Measurements from ENCODE around the gene DNM1. TPM values are rescaled to one million over a fixed set of nuclear protein-coding genes. Genes with fewer than 3 reads are reported as not detected.

Gene DNM1
- total RNA-seq, 2 experiments from 2014 or later = 0.36 to 0.59 TPM

DNA sequence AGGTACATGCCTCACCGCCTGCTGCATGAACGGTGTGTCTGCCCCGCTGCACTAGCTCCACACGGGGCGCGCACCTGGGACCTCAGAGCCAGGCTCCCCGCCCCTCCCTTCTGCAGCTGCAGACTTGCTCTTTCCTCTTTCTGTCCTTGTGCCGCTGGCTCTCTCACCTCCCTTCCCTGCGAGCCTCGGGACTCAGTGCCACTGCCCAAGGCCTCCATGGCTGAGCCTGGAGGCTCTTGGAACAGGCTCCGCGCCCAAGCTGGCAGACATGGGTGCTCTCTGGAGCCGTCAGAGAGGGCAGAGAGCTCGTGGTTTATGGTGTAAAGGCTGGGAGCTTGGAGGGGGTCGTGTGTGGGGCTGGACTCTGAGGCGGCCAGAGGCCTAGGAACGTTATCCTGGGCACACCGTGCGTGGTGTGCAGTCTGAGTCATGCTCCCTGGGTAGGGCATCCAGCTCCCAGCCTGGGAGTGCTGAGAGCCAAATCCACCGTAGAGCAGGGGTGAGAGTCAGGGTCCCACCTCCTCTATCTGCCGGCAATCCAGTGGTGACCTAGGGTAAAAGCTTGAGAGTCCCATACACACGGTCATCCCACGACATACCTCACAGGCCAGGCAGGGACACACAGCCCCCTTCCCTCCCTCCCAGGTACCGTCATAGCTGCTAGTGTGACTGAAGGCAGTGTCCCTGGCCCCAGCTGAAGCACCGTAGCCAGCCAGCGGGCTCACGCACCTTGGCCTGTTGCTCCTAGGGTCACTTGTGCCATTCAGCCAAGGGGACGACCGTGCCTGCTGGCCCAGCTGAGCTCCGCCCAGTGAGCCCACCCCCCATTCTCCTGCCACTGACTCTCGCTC lies 50.2 kb downstream of the DNM1 start:
- no peaks in the 10 kb centered on the region for H3K9me3 Mint-ChIP-seq
- H3K4me3 Mint-ChIP-seq = no peak overlapping the region
- DNase-seq (no peak), ATAC-seq (no peak)
- POLR2A ChIA-PET = interaction anchor here (1.1 kb wide), 1 partner anchor 72 kb away, joined by 3 read pairs; no protein-coding TSS in a partner anchor
- no peak overlapping the region for H3K27ac Mint-ChIP-seq
- intact Hi-C loops (cut with micrococcal nuclease) = no loop called here
- CTCF ChIA-PET = interaction anchor here (1.1 to 3.9 kb wide), 6 partner anchors 9 to 136 kb away, joined by 3 to 19 read pairs (median 4); no protein-coding TSS in a partner anchor
- peaks cover 5% of the 10 kb centered on the region for H3K27me3 Mint-ChIP-seq
- H3K4me1 Mint-ChIP-seq (ENCODE audit: low read depth) = peaks cover 12% of the 10 kb centered on the region
- TF ChIP-seq, protein P1, sequence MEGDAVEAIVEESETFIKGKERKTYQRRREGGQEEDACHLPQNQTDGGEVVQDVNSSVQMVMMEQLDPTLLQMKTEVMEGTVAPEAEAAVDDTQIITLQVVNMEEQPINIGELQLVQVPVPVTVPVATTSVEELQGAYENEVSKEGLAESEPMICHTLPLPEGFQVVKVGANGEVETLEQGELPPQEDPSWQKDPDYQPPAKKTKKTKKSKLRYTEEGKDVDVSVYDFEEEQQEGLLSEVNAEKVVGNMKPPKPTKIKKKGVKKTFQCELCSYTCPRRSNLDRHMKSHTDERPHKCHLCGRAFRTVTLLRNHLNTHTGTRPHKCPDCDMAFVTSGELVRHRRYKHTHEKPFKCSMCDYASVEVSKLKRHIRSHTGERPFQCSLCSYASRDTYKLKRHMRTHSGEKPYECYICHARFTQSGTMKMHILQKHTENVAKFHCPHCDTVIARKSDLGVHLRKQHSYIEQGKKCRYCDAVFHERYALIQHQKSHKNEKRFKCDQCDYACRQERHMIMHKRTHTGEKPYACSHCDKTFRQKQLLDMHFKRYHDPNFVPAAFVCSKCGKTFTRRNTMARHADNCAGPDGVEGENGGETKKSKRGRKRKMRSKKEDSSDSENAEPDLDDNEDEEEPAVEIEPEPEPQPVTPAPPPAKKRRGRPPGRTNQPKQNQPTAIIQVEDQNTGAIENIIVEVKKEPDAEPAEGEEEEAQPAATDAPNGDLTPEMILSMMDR (IDR thresholded peaks at IDR 0.05) = no peak
- peaks cover 3% of the 10 kb centered on the region for H3K36me3 Mint-ChIP-seq (ENCODE audit: low read depth)

DNA sequence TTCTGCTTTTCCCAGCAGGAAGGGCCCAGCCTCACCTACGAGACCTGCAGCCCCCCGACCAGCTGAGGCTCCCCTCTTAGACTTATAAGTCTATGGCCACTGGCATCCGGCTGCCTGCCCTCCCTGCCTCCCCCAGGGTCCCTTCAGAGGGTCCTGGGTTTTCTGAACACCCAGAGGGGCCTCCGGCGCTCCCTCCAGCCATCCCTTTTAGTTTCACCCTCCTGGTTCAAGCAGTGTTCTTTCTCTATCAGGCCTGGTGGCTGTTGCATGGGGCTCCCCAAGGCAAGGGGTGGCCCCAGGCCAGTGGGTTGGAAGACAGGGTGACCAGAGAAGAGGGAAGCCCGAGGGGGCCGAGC lies 50.8 kb downstream of the DNM1 start:
- ATAC-seq = no peak
- DNase-seq = no peak
- TF ChIP-seq, protein P1 (IDR thresholded peaks at IDR 0.05) = no peak
- Mint-ChIP-seq H3K27me3 (peaks cover 5% of the 10 kb centered on the region), H3K9me3 (no peaks in the 10 kb centered on the region), H3K4me3 (no peak overlapping the region), H3K4me1 (ENCODE audit: low read depth) (peaks cover 12% of the 10 kb centered on the region), H3K27ac (no peak overlapping the region), H3K36me3 (ENCODE audit: low read depth) (peaks cover 3% of the 10 kb centered on the region)
- POLR2A ChIA-PET = interaction anchor here (0.8 kb wide), 1 partner anchor 67 kb away, joined by 3 read pairs; no protein-coding TSS in a partner anchor
- intact Hi-C loops (cut with micrococcal nuclease) = no loop called here
- CTCF ChIA-PET = interaction anchor here (1.1 to 3.9 kb wide), 5 partner anchors 8 to 108 kb away, joined by 4 to 19 read pairs (median 7); no protein-coding TSS in a partner anchor

DNA sequence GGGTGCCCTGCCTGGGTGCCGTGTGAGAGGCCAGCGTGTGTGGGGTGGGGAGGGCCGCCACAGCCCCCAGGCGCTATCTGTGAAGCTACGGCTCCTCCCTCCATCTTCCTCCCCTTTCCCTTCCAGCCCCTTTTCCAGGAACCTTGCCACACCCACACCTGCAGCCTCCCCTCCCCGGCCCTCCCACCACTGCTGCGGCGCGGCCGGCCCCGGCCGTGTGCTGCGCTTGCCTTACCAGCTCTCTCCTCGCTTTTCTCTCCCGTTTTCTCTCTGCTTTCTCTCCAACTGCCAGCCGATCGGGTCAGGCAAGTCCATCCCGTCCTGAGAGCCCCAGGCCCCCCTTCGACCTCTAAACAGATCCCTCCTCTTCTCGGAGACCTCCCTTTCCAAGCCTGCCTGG lies 51.2 kb downstream of the DNM1 start:
- CTCF ChIA-PET = interaction anchor here (0.9 to 3.9 kb wide), 10 partner anchors 9 to 184 kb away, joined by 3 to 19 read pairs (median 4); partner anchors contain the start of genes GOLGA2 and SWI5
- H3K27ac Mint-ChIP-seq = no peak overlapping the region

DNA sequence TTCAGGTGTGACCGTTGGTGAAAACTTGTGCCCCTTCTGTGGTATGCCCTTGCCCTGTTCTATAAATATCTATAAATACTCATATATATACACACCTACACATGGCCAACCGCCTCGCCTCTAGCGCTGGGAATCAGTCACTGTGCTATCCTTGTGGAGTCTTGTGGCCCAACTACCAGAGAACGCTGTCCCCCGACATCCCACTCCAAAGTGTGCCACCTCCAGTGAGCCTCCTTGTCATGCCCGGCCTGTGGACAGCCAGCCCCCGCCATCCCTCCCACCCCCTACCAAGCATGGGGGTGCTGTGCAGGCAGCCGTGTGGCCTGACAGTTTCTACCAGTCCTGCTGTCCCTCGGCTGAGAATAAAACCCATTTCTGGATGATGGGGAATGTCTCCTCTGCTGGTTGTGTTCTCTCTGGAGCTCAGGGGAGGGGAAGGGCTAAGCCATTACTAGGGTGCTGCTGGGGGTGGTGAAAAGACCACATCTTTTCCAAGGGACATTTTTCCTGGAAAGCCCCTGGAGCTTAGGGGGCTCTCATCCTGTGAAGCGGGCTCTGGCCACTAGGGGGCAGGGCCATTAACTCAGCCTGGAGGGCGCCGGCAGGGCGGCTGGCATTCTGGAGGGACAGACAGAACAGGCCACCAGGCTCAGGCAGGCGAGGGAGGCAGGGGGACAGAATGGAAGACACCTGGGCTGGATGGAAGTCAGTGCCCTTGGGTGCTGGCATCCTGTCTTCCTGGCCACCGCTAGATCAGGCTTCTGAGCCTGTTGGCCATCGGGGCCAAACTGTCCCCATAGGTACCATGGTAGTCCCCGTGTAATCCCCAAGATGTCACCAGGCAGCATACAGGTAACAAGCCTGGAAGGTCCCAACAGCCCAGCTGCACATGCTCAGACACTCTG lies 51.9 kb downstream of the DNM1 start:
- Mint-ChIP-seq H3K4me1 (ENCODE audit: low read depth) (peaks cover 6% of the 10 kb centered on the region), H3K4me3 (no peak overlapping the region), H3K9me3 (no peaks in the 10 kb centered on the region), H3K27ac (no peak overlapping the region), H3K27me3 (peaks cover 5% of the 10 kb centered on the region), H3K36me3 (ENCODE audit: low read depth) (peaks cover 3% of the 10 kb centered on the region)
- ATAC-seq (no peak), DNase-seq (peak; percentile 78)
- ChIA-PET CTCF (interaction anchor here (0.5 to 3.9 kb wide), 22 partner anchors 10 to 184 kb away, joined by 3 to 19 read pairs (median 3); partner anchors contain the start of genes GOLGA2 and SWI5), POLR2A (interaction anchor here (0.8 to 0.9 kb wide), 2 partner anchors 66 to 71 kb away, joined by 3 to 4 read pairs; no protein-coding TSS in a partner anchor)
- intact Hi-C loops (cut with micrococcal nuclease) = no loop called here
- TF ChIP-seq, protein P1 (IDR thresholded peaks at IDR 0.05) = peak; percentile 94

More for the DNA sequence above, 51.2 kb downstream of the DNM1 start:
- Mint-ChIP-seq H3K9me3 (no peaks in the 10 kb centered on the region), H3K27me3 (peaks cover 5% of the 10 kb centered on the region), H3K4me1 (ENCODE audit: low read depth) (peaks cover 12% of the 10 kb centered on the region), H3K36me3 (ENCODE audit: low read depth) (peaks cover 3% of the 10 kb centered on the region), H3K4me3 (no peak overlapping the region)
- POLR2A ChIA-PET = interaction anchor here (0.8 kb wide), 1 partner anchor 67 kb away, joined by 3 read pairs; no protein-coding TSS in a partner anchor
- ATAC-seq (no peak), DNase-seq (no peak)
- intact Hi-C loops (cut with micrococcal nuclease) = no loop called here
- TF ChIP-seq, protein P1 (IDR thresholded peaks at IDR 0.05) = no peak

Measured in activated CD8-positive, alpha-beta T cell treated with anti-CD3 and anti-CD28 coated beads for 36 hours (primary cell).